Esophagus muscularis mucosa (tissue), 4 donors: ENCODE data around the gene C12orf43. TPM values are rescaled to one million over a fixed set of nuclear protein-coding genes. Genes with fewer than 3 reads are reported as not detected.

Source experiments
- DNase-seq: peaks from one replicate; pipeline ENCODE4 v3.0.0-alpha.2; 2017; ENCODE audit errors: extremely low spot score
- H3K27ac ChIP-seq, 4 donors: fragments of 200-600 bp; sonication (generic); replicated peaks in 1 of 4; 1 replicate in 3 of 4; 2 replicates in 1 of 4; pipeline ENCODE4 v1.5.1; 2016 to 2019; ENCODE audit warnings: mild to moderate bottlenecking in 1 of 4
- H3K27me3 ChIP-seq, 4 donors: fragments of 200-600 bp; sonication (generic); one replicate each; pipeline versions ENCODE4 v1.5.1 to v1.6.0; 2016 to 2019
- H3K36me3 ChIP-seq, 4 donors: fragments of 200-600 bp; sonication (generic); one replicate each; pipeline ENCODE4 v1.5.1; 2016 to 2019
- H3K4me1 ChIP-seq, 4 donors: fragments of 200-600 bp; sonication (generic); one replicate each; pipeline ENCODE4 v1.5.1; 2016 to 2019
- H3K4me3 ChIP-seq, 4 donors: fragments of 200-600 bp; sonication (generic); 1 replicate in 2 of 4; 2 replicates in 2 of 4; pipeline ENCODE4 v1.5.1; 2016 to 2019; ENCODE audit warnings: mild to moderate bottlenecking in 4 of 4, moderate library complexity in 1 of 4
- H3K9me3 ChIP-seq, 4 donors: fragments of 200-600 bp; sonication (generic); 1 replicate in 3 of 4; 2 replicates in 1 of 4; pipeline ENCODE4 v1.5.1; 2016 to 2019
- EP300 ChIP-seq: sonication (generic); formaldehyde crosslinking; IDR thresholded peaks from one replicate; pipeline ENCODE4 v1.6.1; 2017; ENCODE audit warnings: antibody characterized with exemption
- POLR2A ChIP-seq: fragments of 450-650 bp; IDR thresholded peaks from one replicate; pipeline ENCODE4 v1.6.1; 2017; ENCODE audit warnings: antibody characterized with exemption, moderate library complexity, mild to moderate bottlenecking, low read depth
- POLR2AphosphoS5 ChIP-seq, 2 donors: sonication (generic); formaldehyde crosslinking; IDR thresholded peaks; one replicate each; pipeline ENCODE4 v1.6.1; 2017; ENCODE audit warnings: antibody characterized with exemption in 2 of 2
- WGBS: methylation state at CpG from one replicate; pipeline ENCODE4 v1.1.5; 2018; 5-methylcytosine and 5-hydroxymethylcytosine counted together
- intact Hi-C: fragments of 100-400 bp; cut with DNase I; formaldehyde crosslinking; loops from one replicate; pipeline ENCODE4 v1.15.1; 2023
- total RNA-seq, 4 donors: library from RNA; depleted of rRNA; stranded (reverse); fragments of >200 nt; gene quantifications; one replicate each; pipeline versions ENCODE4 v1.1.0 to v1.2.1, GENCODE V29; 2016
- TF ChIP-seq, protein P1 (sequence below), 3 experiments: fragments of 200-600 bp in 2 of 3; fragments of 450-650 bp in 1 of 3; sonication (generic) in 2 of 3; IDR thresholded peaks; one replicate each; pipeline ENCODE4 v1.5.1; 2017 to 2019; ENCODE audit warnings: antibody characterized with exemption in 3 of 3, mild to moderate bottlenecking in 2 of 3, moderate library complexity in 1 of 3

Gene C12orf43
- total RNA-seq, 4 donors from 2014 or later, result 14.5 to 22.6 (median 18.5) TPM

DNA sequence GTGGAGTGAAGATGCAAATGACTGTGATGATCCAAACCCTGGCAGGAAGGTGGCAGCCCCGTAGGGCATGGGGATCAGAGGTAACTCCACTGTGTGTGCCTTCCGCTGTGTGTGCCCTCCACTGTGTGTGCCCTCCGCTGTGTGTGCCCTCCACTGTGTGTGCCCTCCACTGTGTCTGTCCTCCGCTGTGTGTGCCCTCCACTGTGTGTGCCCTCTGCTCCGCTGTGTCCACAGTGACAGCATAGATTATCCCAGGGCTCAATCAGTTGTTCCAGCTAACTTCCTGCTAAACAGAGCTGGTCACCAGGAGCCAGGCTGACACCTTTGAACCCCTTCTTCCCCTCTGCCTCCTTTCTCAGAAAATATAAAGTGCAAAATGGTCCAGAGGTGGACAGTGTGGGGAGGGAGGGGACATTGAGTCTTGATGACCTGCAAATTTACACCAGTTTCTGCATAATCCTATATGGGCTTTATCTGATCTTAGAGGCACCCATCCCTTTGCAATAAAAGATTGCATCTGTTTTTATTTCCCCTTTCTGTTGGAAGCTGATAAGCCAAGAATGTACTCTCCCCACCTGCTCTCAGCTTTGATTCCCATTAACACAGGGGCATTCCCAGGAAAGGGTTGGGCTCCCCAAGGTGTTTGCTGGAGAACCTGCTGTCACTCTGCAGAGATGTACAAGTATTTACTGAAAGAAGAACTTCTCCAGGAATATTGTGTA lies 59.5 kb downstream of the C12orf43 start:
- H3K4me3 ChIP-seq, result no peak overlapping the region
- H3K9me3 ChIP-seq, result no peaks in the 10 kb centered on the region
- no peaks in the 10 kb centered on the region for H3K36me3 ChIP-seq
- intact Hi-C loops, result no loop called here
- no peaks in the 10 kb centered on the region for H3K4me1 ChIP-seq
- no peak for DNase-seq
- H3K27ac ChIP-seq, result no peak overlapping the region
- no peak for TF ChIP-seq POLR2AphosphoS5 (IDR thresholded peaks at IDR 0.05)
- no peak for TF ChIP-seq EP300
- TF ChIP-seq, protein P1, sequence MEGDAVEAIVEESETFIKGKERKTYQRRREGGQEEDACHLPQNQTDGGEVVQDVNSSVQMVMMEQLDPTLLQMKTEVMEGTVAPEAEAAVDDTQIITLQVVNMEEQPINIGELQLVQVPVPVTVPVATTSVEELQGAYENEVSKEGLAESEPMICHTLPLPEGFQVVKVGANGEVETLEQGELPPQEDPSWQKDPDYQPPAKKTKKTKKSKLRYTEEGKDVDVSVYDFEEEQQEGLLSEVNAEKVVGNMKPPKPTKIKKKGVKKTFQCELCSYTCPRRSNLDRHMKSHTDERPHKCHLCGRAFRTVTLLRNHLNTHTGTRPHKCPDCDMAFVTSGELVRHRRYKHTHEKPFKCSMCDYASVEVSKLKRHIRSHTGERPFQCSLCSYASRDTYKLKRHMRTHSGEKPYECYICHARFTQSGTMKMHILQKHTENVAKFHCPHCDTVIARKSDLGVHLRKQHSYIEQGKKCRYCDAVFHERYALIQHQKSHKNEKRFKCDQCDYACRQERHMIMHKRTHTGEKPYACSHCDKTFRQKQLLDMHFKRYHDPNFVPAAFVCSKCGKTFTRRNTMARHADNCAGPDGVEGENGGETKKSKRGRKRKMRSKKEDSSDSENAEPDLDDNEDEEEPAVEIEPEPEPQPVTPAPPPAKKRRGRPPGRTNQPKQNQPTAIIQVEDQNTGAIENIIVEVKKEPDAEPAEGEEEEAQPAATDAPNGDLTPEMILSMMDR (IDR thresholded peaks at IDR 0.05), result no peak
- no peak for TF ChIP-seq POLR2A
- WGBS, result 88% methylated on average over 5 of the region's 5 CpGs
- H3K27me3 ChIP-seq, result peaks cover 0 to 3% (median 0%) of the 10 kb centered on the region in 4 donors

DNA sequence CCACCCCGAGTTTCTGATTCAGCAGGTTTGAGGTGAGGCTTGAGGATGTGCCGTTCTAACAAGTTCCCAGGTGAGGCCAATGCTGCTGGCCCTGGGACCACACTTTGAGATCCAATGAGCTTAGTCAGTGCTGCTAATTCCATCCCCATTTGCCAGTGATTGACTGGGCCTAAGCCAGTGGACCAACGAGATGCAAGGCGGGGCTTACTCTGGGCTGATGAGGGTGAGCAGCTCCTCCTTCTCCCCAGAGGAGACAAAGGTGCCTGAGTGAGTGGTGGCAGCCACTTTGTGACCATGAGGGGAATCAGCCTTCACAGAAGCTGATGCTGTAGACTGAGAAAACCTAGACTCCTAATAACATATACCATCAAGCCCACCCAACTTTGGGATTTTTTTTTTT lies 61.1 kb downstream of the C12orf43 start:
- intact Hi-C loops, result no loop called here
- no peak for DNase-seq
- peaks cover 0 to 3% (median 0%) of the 10 kb centered on the region in 4 donors for H3K27me3 ChIP-seq
- no peaks in the 10 kb centered on the region for H3K36me3 ChIP-seq
- H3K27ac ChIP-seq, result no peak overlapping the region
- H3K4me3 ChIP-seq, result no peak overlapping the region
- H3K9me3 ChIP-seq, result no peaks in the 10 kb centered on the region
- 60% methylated on average over 2 of the region's 4 CpGs for WGBS
- TF ChIP-seq EP300 (no peak), POLR2A (no peak), POLR2AphosphoS5 (IDR thresholded peaks at IDR 0.05) (no peak)
- no peaks in the 10 kb centered on the region for H3K4me1 ChIP-seq

DNA sequence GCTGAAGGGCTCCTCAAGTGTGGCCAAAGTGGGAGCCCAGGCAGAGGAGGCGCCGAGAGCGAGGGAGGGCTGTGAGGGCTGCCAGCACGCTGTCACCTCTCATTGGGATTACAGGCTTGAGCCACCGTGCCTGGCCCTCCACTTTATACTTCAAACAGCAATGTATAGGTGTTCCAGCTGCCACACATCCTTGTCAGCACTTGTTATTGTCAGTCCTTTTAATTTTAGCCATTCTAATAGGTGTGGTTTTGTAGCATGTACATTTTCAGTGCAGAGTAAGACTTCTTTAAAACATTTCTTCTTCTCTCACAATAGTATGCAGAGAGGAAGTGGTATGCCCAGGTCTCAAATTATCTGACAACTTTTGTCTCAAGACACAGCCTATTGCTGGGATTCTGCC lies 65.5 kb downstream of the C12orf43 start:
- DNase-seq, result no peak
- no peaks in the 10 kb centered on the region for H3K9me3 ChIP-seq
- intact Hi-C loops, result no loop called here
- no peak overlapping the region for H3K4me3 ChIP-seq
- H3K36me3 ChIP-seq, result no peaks in the 10 kb centered on the region
- no peaks in the 10 kb centered on the region for H3K27me3 ChIP-seq
- TF ChIP-seq EP300 (no peak), POLR2AphosphoS5 (IDR thresholded peaks at IDR 0.05) (no peak), POLR2A (no peak)
- TF ChIP-seq, protein P1 (IDR thresholded peaks at IDR 0.05), result no peak
- H3K4me1 ChIP-seq, result no peaks in the 10 kb centered on the region
- 94% methylated on average over 5 of the region's 5 CpGs for WGBS
- no peak overlapping the region for H3K27ac ChIP-seq

Other genes with a start within 250 kb of the C12orf43 start
- gene SPPL3, start 112.1 kb downstream of the C12orf43 start, total RNA-seq, result 10 to 100 TPM; 18.4 to 32.1 (median 21.8) TPM
- not detected for gene HNF1A, start 37.9 kb downstream of the C12orf43 start, total RNA-seq
- under 1 TPM; 0.26 to 0.75 (median 0.46) TPM for gene OASL, start 22.8 kb upstream of the C12orf43 start, total RNA-seq
- 1 to 10 TPM; 1.5 to 4.3 (median 2.7) TPM for gene P2RX7, start 116.4 kb upstream of the C12orf43 start, total RNA-seq
- gene P2RX4, start 193.6 kb upstream of the C12orf43 start, total RNA-seq, result 10 to 100 TPM; 26.8 to 41.9 (median 30.8) TPM